ENCODE results near the gene SLC2A9.
"Not testable (repeated sequence)": the region's sequence is repeated elsewhere in the genome, so short reads cannot be mapped to it uniquely, and the experiment has no call there.

Gene SLC2A9

GRCh38 chr4:9811806-9812205 lies 209.5 kb downstream of the SLC2A9 start:
- TF ChIP-seq POLR2A (IDR thresholded peaks at IDR 0.05; ENCODE audit: low read length): no peak
- no peak for TF ChIP-seq GATA1 (IDR thresholded peaks at IDR 0.05; ENCODE audit: low read depth, low read length)
- DNase-seq: no peak

GRCh38 chr4:9808077-9808476 lies 213.2 kb downstream of the SLC2A9 start:
- no peak for TF ChIP-seq GATA1 (IDR thresholded peaks at IDR 0.05; ENCODE audit: low read depth, low read length)
- no peak for TF ChIP-seq POLR2A (IDR thresholded peaks at IDR 0.05; ENCODE audit: low read length)
- DNase-seq: no peak

GRCh38 chr4:9804918-9805317 lies 216.4 kb downstream of the SLC2A9 start:
- TF ChIP-seq GATA1 (IDR thresholded peaks at IDR 0.05; ENCODE audit: low read depth, low read length) (no peak), POLR2A (IDR thresholded peaks at IDR 0.05; ENCODE audit: low read length) (no peak)
- DNase-seq: no peak

GRCh38 chr4:9800848-9801247 lies 220.4 kb downstream of the SLC2A9 start:
- DNase-seq: no peak
- TF ChIP-seq POLR2A (IDR thresholded peaks at IDR 0.05; ENCODE audit: low read length): no peak
- TF ChIP-seq GATA1 (IDR thresholded peaks at IDR 0.05; ENCODE audit: low read depth, low read length): no peak

GRCh38 chr4:9796641-9797040 lies 224.7 kb downstream of the SLC2A9 start:
- not testable (repeated sequence) for DNase-seq

- TF ChIP-seq GATA1 (IDR thresholded peaks at IDR 0.05; ENCODE audit: low read depth, low read length): no peak
- no peak for TF ChIP-seq POLR2A (IDR thresholded peaks at IDR 0.05; ENCODE audit: low read length)
- DNase-seq: no peak
Observed at GRCh38 chr4:9792381-9792780, 228.9 kb downstream of the SLC2A9 start.

GRCh38 chr4:9785891-9786290 lies 235.4 kb downstream of the SLC2A9 start:
- not testable (repeated sequence) for DNase-seq

GRCh38 chr4:9782136-9782436 lies 239.2 kb downstream of the SLC2A9 start:
- no peak for TF ChIP-seq GATA1 (IDR thresholded peaks at IDR 0.05; ENCODE audit: low read depth, low read length)
- TF ChIP-seq POLR2A (IDR thresholded peaks at IDR 0.05; ENCODE audit: low read length): no peak
- no peak for DNase-seq

- DNase-seq: no peak
- no peak for TF ChIP-seq POLR2A (IDR thresholded peaks at IDR 0.05; ENCODE audit: low read length)
- TF ChIP-seq GATA1 (IDR thresholded peaks at IDR 0.05; ENCODE audit: low read depth, low read length): no peak
Observed at GRCh38 chr4:9781343-9782135, 239.8 kb downstream of the SLC2A9 start, which contains the start of gene DRD5. DRD5 (plus strand) TSS chr4:9781634; CDS start chr4:9782030, 396 bp downstream.

All from erythroblast (primary cell).